ENCODE results near the gene SLCO4A1. TPM values are rescaled to one million over a fixed set of nuclear protein-coding genes. Genes with fewer than 3 reads are reported as not detected.

The SLCO4A1 gene
- total RNA-seq, 4 donors from 2014 or later, result 1.8 to 51.2 (median 29.9) TPM

DNA sequence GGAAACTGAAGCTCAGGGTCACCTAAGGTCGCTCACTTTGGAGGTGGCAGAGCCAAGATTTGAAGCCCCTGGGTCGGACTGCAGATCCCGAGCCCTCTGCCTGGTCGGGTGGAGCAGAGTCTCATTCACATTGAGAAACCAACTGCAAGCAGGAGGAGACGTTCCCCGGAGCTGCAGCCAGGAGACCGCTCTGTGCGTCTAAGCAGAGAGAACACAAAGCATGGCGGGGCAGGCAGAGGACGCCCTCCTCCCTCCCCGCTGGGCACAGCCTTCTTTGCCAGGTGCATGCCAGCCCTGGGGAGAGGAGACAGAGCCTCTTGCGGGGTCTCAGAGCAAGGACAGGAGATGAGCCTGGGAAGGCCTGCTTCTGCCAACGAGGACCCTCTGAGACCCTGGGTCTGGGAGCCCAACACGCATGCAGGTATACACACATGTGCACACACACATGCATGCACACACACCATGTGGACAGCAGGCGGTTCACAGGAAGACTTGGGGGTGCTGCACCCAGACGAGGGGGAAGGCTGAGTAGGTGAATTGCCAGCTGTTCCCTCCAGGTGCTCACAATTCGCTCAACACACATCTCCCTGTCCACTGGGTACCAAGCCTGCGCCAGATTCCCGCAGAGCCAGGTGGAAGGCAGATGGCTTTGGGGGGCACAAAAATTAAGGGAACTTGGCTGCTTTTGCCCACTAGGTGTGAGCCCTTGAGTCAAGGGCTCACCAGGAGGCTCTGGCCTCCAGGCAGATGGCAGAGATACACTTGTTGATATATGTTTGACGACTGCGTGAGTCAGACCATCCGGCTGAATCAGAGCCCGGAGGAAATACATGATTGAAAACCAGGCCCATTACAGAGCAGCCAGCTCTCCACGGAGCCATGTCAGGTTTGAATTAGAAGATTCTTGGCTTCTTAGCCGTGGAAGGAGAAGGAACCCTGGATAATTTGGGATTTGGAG, 60.9 kb downstream of the SLCO4A1 start:
- intact Hi-C loops (cut with DNase I; ENCODE audit: low total_unique reads), result no loop called here
- no peak for TF ChIP-seq POLR2A (IDR thresholded peaks at IDR 0.05)
- TF ChIP-seq, protein P1, sequence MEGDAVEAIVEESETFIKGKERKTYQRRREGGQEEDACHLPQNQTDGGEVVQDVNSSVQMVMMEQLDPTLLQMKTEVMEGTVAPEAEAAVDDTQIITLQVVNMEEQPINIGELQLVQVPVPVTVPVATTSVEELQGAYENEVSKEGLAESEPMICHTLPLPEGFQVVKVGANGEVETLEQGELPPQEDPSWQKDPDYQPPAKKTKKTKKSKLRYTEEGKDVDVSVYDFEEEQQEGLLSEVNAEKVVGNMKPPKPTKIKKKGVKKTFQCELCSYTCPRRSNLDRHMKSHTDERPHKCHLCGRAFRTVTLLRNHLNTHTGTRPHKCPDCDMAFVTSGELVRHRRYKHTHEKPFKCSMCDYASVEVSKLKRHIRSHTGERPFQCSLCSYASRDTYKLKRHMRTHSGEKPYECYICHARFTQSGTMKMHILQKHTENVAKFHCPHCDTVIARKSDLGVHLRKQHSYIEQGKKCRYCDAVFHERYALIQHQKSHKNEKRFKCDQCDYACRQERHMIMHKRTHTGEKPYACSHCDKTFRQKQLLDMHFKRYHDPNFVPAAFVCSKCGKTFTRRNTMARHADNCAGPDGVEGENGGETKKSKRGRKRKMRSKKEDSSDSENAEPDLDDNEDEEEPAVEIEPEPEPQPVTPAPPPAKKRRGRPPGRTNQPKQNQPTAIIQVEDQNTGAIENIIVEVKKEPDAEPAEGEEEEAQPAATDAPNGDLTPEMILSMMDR (IDR thresholded peaks at IDR 0.05), result no peak
- Histone ChIP-seq H3K4me3 (no peak overlapping the region), H3K9me3 (no peaks in the 10 kb centered on the region), H3K4me1 (no peaks in the 10 kb centered on the region), H3K36me3 (no peaks in the 10 kb centered on the region), H3K27me3 (no peaks in the 10 kb centered on the region), H3K27ac (peak overlapping the region in 1 of 2 donors; percentile 18)
- DNase-seq, result peak in 1 of 2 donors; percentile 37

DNA sequence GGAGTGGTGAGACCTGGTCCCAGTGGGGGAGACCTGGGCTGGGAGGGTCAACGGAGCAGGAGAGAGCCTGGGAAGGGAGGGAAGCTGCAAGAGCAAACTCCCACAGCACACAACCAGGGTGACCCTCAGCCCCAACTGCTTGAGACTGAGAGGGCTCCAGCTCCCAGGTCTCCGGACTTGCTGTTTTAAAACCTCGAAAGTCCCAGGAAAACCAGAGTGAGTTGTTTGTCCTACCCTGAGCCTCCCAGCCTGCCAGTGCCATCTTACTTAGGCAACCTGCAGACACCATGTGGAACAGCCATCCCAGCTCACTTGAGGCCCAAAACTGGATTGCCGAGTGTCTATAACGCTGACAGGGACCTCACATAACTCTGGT, 61.5 kb downstream of the SLCO4A1 start:
- intact Hi-C loops (cut with DNase I; ENCODE audit: low total_unique reads), result no loop called here
- no peak for TF ChIP-seq POLR2A (IDR thresholded peaks at IDR 0.05)
- TF ChIP-seq, protein P1 (IDR thresholded peaks at IDR 0.05), result no peak
- Histone ChIP-seq H3K27ac (peak overlapping the region in 1 of 2 donors; percentile 18), H3K27me3 (no peaks in the 10 kb centered on the region), H3K4me1 (no peaks in the 10 kb centered on the region), H3K9me3 (no peaks in the 10 kb centered on the region), H3K4me3 (no peak overlapping the region), H3K36me3 (no peaks in the 10 kb centered on the region)
- DNase-seq, result no peak

DNA sequence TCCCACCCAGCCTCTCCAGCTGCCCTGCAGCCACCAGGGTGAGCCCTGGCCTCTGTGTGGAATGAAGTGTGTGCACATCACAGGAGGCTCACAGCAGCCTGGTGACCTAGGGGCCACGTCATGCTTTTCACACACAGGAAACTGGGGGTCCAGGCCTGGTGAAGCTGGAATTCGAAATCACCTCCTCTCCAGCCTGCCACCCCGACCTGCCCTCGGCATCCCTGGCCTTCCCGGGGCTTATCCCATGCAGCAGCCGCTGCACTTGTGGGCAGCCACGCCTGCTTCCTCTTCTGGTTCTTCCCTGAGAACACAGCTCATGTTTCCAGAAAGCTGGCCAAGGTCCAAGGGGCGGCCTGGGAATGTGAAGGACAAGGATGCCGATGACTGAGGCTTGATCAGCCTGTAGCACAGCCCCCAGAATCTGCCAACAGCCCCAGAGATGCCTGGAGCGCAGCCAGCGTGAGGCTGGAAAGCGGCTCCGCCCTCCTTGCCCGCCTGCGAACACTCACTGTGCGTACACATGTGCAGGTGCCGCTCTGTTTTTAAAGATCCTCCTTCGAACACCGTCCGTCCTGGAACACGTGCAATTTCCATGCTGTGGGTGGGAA, 62.1 kb downstream of the SLCO4A1 start:
- Histone ChIP-seq H3K27ac (no peak overlapping the region), H3K36me3 (no peaks in the 10 kb centered on the region), H3K9me3 (no peaks in the 10 kb centered on the region), H3K27me3 (no peaks in the 10 kb centered on the region), H3K4me3 (no peak overlapping the region), H3K4me1 (no peaks in the 10 kb centered on the region)
- TF ChIP-seq, protein P1 (IDR thresholded peaks at IDR 0.05), result no peak
- TF ChIP-seq POLR2A (IDR thresholded peaks at IDR 0.05), result no peak
- peak; percentile 62 to 80 for DNase-seq
- intact Hi-C loops (cut with DNase I; ENCODE audit: low total_unique reads), result no loop called here

DNA sequence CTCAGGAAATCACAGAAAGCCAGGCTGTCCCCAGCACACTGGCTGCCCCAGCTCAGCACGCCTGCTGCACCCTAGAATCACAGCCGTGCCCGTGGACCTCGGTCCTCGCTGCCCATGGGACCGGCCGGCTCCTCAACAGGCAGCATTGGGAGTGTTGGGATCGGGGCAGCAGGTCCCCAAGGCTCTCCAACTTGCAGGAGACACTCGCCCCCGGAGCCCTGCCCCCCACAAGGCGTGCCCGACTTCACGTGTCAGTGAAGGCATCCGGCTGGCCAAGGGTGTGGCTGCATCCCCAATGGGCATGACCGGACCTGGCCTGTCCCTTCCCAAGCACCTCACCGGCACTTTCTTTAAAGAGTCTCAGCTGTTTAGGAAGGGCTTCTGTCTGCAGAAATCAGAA, 63.3 kb downstream of the SLCO4A1 start:
- Histone ChIP-seq H3K27me3 (peaks cover 0 to 2% of the 10 kb centered on the region in 2 donors), H3K4me3 (no peak overlapping the region), H3K36me3 (no peaks in the 10 kb centered on the region), H3K27ac (no peak overlapping the region), H3K9me3 (no peaks in the 10 kb centered on the region), H3K4me1 (no peaks in the 10 kb centered on the region)
- TF ChIP-seq POLR2A (IDR thresholded peaks at IDR 0.05), result no peak
- TF ChIP-seq, protein P1 (IDR thresholded peaks at IDR 0.05), result no peak
- no peak for DNase-seq
- intact Hi-C loops (cut with DNase I; ENCODE audit: low total_unique reads), result no loop called here

DNA sequence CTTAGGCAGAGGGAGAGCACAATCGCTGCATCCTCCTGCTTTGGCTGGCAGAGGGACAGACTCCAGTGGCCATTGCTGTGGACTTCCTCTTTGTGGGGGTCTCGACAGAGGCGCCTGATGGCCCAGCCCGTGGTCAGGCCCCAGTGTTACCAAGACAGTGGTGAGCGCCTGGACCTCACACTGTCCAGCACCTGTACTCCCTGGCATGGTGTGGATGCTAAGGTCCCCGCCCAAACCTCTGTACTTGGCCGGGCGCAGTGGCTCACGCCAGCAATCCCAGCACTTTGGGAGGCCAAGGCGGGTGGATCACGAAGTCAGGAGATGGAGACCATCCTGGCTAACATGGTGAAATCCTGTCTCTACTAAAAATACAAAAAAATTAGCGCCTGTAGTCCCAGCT, 64.0 kb downstream of the SLCO4A1 start:
- Histone ChIP-seq H3K27me3 (peaks cover 0 to 8% of the 10 kb centered on the region in 2 donors), H3K4me1 (no peaks in the 10 kb centered on the region), H3K4me3 (no peak overlapping the region), H3K9me3 (no peaks in the 10 kb centered on the region), H3K36me3 (no peaks in the 10 kb centered on the region), H3K27ac (no peak overlapping the region)
- intact Hi-C loops (cut with DNase I; ENCODE audit: low total_unique reads), result no loop called here
- no peak for TF ChIP-seq POLR2A (IDR thresholded peaks at IDR 0.05)
- TF ChIP-seq, protein P1 (IDR thresholded peaks at IDR 0.05), result no peak
- no peak for DNase-seq

Measured in uterus (tissue), 4 donors.